Stomach (tissue), 9 donors: Measurements from ENCODE around the gene RARG. TPM values are rescaled to one million over a fixed set of nuclear protein-coding genes. Genes with fewer than 3 reads are reported as not detected.

ENCODE experiments used
- DNase-seq, 2 donors: peaks; one replicate each; pipeline versions ENCODE4 v3.0.0 to v3.0.0-alpha.2; 2013 to 2019
- H3K27ac ChIP-seq, 5 donors: fragments of 200-600 bp in 4 of 5; sonication (generic) in 4 of 5; one replicate each; pipeline ENCODE4 v1.5.1; 2013 to 2019; ENCODE audit warnings: mild to moderate bottlenecking in 1 of 5, moderate library complexity in 1 of 5
- H3K27me3 ChIP-seq, 3 donors: fragments of 200-600 bp; sonication (generic); one replicate each; pipeline ENCODE4 v1.5.1; 2017 to 2019; ENCODE audit warnings: mixed run types in 1 of 3
- H3K36me3 ChIP-seq, 4 donors: fragments of 200-600 bp; sonication (generic); 1 replicate in 3 of 4; 2 replicates in 1 of 4; pipeline ENCODE4 v1.5.1; 2016 to 2019
- H3K4me1 ChIP-seq, 4 donors: fragments of 200-600 bp; sonication (generic); one replicate each; pipeline ENCODE4 v1.5.1; 2016 to 2019
- H3K4me3 ChIP-seq, 4 donors: fragments of 200-600 bp; sonication (generic) in 3 of 4; one replicate each; pipeline ENCODE4 v1.5.1; 2016 to 2019; ENCODE audit warnings: mild to moderate bottlenecking in 1 of 4
- H3K9me3 ChIP-seq, 4 donors: fragments of 200-600 bp; sonication (generic); one replicate each; pipeline ENCODE4 v1.5.1; 2016 to 2019
- EP300 ChIP-seq: sonication (generic); formaldehyde crosslinking; IDR thresholded peaks from one replicate; pipeline ENCODE4 v1.6.1; 2017; ENCODE audit warnings: antibody characterized with exemption
- POLR2A ChIP-seq, 4 donors: fragments of 450-650 bp; IDR thresholded peaks; one replicate each; pipeline ENCODE4 v1.6.1; 2016; ENCODE audit warnings: antibody characterized with exemption in 4 of 4, control low read depth in 2 of 4, mild to moderate bottlenecking in 1 of 4, moderate library complexity in 1 of 4
- POLR2AphosphoS5 ChIP-seq, 3 donors: sonication (generic); formaldehyde crosslinking; IDR thresholded peaks; one replicate each; pipeline ENCODE4 v1.6.1; 2016; ENCODE audit warnings: antibody characterized with exemption in 3 of 3
- WGBS, 5 donors: extraction: QIAGEN DNeasy Blood & Tissue Kit in 3 of 5; methylation state at CpG; one replicate each; pipeline versions ENCODE4 v1.1.5 to v1.1.7; 2013 to 2018; 5-methylcytosine and 5-hydroxymethylcytosine counted together
- intact Hi-C: fragments of 100-400 bp; cut with DNase I; formaldehyde crosslinking; loops from one replicate; pipeline ENCODE4 v1.15.1; 2023; ENCODE audit warnings: low total_unique reads
- polyA plus RNA-seq, 3 donors: library from polyadenylated mRNA; stranded (reverse); fragments of 200-250 nt; gene quantifications; one replicate each; pipeline ENCODE4 v1.2.3, GENCODE V29; 2013
- total RNA-seq, 5 donors: library from RNA; depleted of rRNA; stranded (reverse); fragments of >200 nt; gene quantifications; one replicate each; pipeline versions ENCODE4 v1.1.0 to v1.2.3, GENCODE V29; 2014 to 2016
- TF ChIP-seq, protein P1 (sequence below), 7 experiments: fragments of 450-650 bp in 4 of 7; fragments of 200-600 bp in 3 of 7; sonication (generic) in 3 of 7; IDR thresholded peaks; one replicate each; pipeline ENCODE4 v1.5.1; 2016 to 2019; ENCODE audit warnings: antibody characterized with exemption in 7 of 7, control low read depth in 2 of 7, mild to moderate bottlenecking in 1 of 7
- donor health status: healthy with polysubstance abuse.
- donor health status: Bipolar disorder and iron deficiency.
- donor health status: healthy.

RARG gene
- total and polyA plus RNA-seq, 8 donors, result 2.0 to 37.7 (median 9.6) TPM

DNA sequence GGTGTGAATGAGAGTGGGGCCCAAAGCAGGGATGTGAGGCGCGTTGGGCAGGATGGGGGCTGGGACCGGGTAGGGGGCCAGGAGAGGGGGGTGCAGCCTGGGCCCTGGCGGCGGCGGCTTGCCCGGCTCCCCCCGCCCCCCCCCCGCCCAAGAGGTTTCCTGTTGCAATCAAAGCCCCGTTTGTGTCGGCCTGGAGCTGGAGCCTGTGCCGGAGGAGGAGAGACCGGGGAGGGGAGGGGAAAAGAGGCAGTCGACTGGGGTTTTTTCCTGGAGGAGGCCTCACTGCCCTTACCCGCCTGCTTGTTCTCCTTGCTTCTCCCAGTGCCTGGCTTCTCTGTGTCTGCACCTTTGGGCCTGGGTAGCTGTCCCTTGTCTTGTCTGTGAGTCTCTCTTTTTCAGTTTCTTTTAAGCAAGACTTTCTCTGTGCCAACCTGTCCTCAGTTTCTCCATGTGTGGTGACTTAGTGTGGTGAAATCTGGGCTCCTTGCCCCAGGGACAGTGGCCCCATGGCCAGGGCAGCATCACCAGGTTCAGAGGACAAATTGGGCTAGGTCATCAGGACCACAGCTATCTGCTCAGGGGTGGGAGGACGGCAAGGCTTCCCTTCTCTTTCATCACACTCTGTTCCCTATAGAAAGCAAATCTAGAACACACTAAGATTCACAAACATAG is 8.5 kb downstream of the RARG start:
- Histone ChIP-seq H3K36me3 (peaks cover 6 to 26% (median 16%) of the 10 kb centered on the region in 4 donors), H3K27ac (peak overlapping the region; percentile 34 to 99 (median 98)), H3K9me3 (no peaks in the 10 kb centered on the region), H3K4me3 (no peak overlapping the region), H3K4me1 (peaks cover 44 to 74% (median 65%) of the 10 kb centered on the region in 4 donors), H3K27me3 (no peaks in the 10 kb centered on the region)
- WGBS, 5 donors, result 12 to 22% (median 12%) methylated on average over 12 to 16 of the region's 16 CpGs
- TF ChIP-seq POLR2AphosphoS5 (IDR thresholded peaks at IDR 0.05) (no peak), POLR2A (IDR thresholded peaks at IDR 0.05) (no peak), EP300 (no peak)
- TF ChIP-seq, protein P1, sequence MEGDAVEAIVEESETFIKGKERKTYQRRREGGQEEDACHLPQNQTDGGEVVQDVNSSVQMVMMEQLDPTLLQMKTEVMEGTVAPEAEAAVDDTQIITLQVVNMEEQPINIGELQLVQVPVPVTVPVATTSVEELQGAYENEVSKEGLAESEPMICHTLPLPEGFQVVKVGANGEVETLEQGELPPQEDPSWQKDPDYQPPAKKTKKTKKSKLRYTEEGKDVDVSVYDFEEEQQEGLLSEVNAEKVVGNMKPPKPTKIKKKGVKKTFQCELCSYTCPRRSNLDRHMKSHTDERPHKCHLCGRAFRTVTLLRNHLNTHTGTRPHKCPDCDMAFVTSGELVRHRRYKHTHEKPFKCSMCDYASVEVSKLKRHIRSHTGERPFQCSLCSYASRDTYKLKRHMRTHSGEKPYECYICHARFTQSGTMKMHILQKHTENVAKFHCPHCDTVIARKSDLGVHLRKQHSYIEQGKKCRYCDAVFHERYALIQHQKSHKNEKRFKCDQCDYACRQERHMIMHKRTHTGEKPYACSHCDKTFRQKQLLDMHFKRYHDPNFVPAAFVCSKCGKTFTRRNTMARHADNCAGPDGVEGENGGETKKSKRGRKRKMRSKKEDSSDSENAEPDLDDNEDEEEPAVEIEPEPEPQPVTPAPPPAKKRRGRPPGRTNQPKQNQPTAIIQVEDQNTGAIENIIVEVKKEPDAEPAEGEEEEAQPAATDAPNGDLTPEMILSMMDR (IDR thresholded peaks at IDR 0.05), result no peak
- intact Hi-C loops, result no loop called here
- peak in 1 of 2 donors; percentile 85 for DNase-seq

DNA sequence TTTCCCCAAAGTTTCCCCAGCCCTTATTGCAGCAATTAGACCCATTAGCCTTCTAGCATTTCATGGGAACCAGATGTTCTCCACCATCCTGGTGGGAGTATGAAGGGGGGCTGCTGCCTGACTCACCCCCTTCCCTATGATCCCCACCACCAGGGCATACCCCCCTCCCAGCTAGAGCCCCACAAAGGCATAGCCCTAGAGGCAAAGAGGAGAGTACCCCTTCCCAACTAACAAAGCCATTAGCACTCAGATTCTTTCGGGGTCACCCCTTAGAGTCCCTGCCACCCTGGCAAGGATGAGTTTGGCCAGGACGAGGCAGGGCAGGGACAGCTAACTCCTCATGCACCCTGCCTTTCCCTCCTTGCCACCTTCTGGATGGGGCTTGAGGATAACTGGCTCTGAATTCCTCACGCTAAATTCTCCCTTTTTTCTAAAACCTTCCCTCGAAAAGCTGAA is 9.2 kb downstream of the RARG start:
- H3K36me3 ChIP-seq, result peaks cover 6 to 20% (median 13%) of the 10 kb centered on the region in 4 donors
- H3K27ac ChIP-seq, result peak overlapping the region; percentile 3 to 99 (median 98)
- TF ChIP-seq, protein P1 (IDR thresholded peaks at IDR 0.05), result no peak
- TF ChIP-seq EP300, result no peak
- H3K4me3 ChIP-seq, result no peak overlapping the region
- intact Hi-C loops, result no loop called here
- WGBS, 5 donors, result 45 to 61% (median 46%) methylated on average over 4 of the region's 4 CpGs
- no peaks in the 10 kb centered on the region for H3K27me3 ChIP-seq
- no peak for DNase-seq
- H3K4me1 ChIP-seq, result peaks cover 51 to 79% (median 71%) of the 10 kb centered on the region in 4 donors
- no peaks in the 10 kb centered on the region for H3K9me3 ChIP-seq

DNA sequence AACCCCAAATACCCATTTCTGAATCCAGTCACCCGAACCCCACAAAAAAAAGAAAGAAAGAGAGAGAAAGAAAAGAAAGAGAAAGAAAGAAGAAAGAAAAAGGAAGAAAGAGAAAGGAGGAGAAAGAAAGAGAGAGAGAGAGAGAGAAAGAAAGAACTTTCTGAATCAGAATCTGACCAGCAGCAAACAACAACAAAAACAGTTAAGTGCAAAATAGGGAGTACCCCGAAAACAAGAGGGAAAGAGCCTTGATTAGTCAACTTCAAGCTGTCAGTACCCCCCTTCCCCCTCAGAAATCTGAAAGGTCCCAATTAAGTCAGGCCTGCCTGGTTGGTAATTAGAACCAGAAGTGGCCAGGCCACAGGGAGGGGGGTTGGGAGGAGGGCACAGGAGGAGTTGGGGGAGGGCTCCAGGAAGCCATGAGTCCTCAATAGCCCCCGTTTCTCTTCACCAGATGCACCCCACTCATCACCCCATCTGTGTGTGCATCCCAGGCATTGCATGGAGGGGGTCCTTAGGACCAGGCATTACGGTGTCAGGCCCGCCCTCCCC is 9.8 kb downstream of the RARG start:
- intact Hi-C loops, result no loop called here
- H3K4me3 ChIP-seq, result peak overlapping the region; percentile 63 to 88 (median 83)
- H3K4me1 ChIP-seq, result peaks cover 57 to 85% (median 77%) of the 10 kb centered on the region in 4 donors
- no peaks in the 10 kb centered on the region for H3K27me3 ChIP-seq
- no peak for TF ChIP-seq POLR2AphosphoS5 (IDR thresholded peaks at IDR 0.05)
- TF ChIP-seq EP300, result no peak
- TF ChIP-seq, protein P1 (IDR thresholded peaks at IDR 0.05), result no peak
- TF ChIP-seq POLR2A (IDR thresholded peaks at IDR 0.05), result no peak
- H3K9me3 ChIP-seq, result no peaks in the 10 kb centered on the region
- H3K36me3 ChIP-seq, result peaks cover 1 to 14% (median 8%) of the 10 kb centered on the region in 4 donors
- H3K27ac ChIP-seq, result peak overlapping the region; percentile 96 to 99 (median 99)
- no peak for DNase-seq
- WGBS, 5 donors, result 41 to 46% (median 43%) methylated on average over 5 of the region's 5 CpGs

DNA sequence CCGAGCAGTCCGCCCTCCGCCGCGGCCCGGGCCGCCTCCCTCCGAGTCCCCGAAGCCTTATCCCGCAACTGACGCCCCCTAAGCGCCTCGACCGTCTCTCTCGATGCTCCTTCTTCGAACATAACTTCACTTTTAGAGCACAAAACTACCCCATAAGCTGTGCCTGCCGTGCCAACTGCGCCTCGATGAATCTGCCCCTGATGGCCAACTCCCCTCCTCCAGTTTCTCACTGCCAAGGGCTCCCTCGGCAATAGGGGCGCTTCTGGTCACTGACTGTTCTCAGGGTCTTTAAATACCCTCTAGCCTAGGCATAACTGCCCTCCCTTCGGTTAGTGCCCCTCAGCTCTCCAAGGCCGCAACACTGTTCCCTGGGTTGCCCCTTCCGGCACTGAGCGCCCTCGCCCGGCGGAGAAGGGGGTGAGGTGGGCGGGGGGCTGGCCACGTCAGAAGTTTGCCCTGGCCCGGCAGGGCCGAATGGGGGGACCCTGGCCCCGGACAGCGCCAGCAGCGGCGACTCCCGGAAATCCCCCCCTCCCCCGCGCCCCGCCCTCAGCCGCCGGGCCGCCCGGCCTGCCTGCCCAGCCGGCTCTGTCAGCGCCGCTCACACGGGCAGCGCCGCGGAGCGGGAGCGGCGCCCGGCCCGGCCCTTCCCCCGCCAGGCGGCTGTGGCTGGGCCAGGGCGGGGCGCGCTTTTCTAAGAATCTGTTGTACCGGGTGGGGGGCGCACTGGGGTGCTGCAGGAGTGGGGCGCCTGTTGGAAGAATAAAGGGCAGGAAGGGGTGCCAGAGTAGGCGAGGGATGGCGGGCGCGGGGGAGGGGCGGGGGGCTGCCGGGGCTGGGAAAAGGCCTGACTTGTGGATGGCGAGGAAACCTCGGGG is 10.6 kb downstream of the RARG start:
- Histone ChIP-seq H3K27ac (peak overlapping the region; percentile 96 to 99 (median 99)), H3K36me3 (peaks cover 0 to 6% (median 0%) of the 10 kb centered on the region in 4 donors), H3K27me3 (no peaks in the 10 kb centered on the region), H3K9me3 (no peaks in the 10 kb centered on the region), H3K4me3 (peak overlapping the region; percentile 63 to 88 (median 83)), H3K4me1 (peaks cover 65 to 90% (median 85%) of the 10 kb centered on the region in 4 donors)
- DNase-seq, result peak; percentile 80 to 94
- intact Hi-C loops, result no loop called here
- 0 to 2% (median 1%) methylated on average over 32 to 72 of the region's 72 CpGs for WGBS, 5 donors
- TF ChIP-seq POLR2AphosphoS5 (IDR thresholded peaks at IDR 0.05) (peak in 2 of 3 donors; percentile 3 to 67), EP300 (no peak), POLR2A (IDR thresholded peaks at IDR 0.05) (no peak)
- TF ChIP-seq, protein P1 (IDR thresholded peaks at IDR 0.05), result peak in 1 of 7 experiments; percentile 28
